Endodermal cell (in vitro differentiated cells): ENCODE measurements around the gene MUC20. TPM values are rescaled to one million over a fixed set of nuclear protein-coding genes. Genes with fewer than 3 reads are reported as not detected.
"Not testable (repeated sequence)": the region's sequence is repeated elsewhere in the genome, so short reads cannot be mapped to it uniquely, and the experiment has no call there.

Experiments
- DNase-seq: peaks from one replicate; pipeline ENCODE4 v3.0.0-alpha.2; 2017
- H3K27ac ChIP-seq: 2 replicates; pipeline ENCODE4 v1.5.1; 2013; ENCODE audit warnings: mild to moderate bottlenecking, low read depth, low read length, moderate library complexity
- H3K27me3 ChIP-seq: 2 replicates; pipeline ENCODE4 v1.6.1; 2013; ENCODE audit warnings: mild to moderate bottlenecking, low read length, moderate library complexity; ENCODE audit not compliant: insufficient read depth, control insufficient read depth, poor library complexity, severe bottlenecking
- H3K36me3 ChIP-seq: 2 replicates; pipeline ENCODE4 v1.7.0; 2013; ENCODE audit warnings: mild to moderate bottlenecking, low read length, moderate library complexity; ENCODE audit not compliant: control insufficient read depth, insufficient read depth
- H3K4me1 ChIP-seq: one replicate; pipeline ENCODE4 v1.7.0; 2013; ENCODE audit warnings: low read length; ENCODE audit not compliant: control insufficient read depth, insufficient read depth
- H3K4me3 ChIP-seq: 2 replicates; pipeline ENCODE4 v1.5.1; 2013; ENCODE audit warnings: mild to moderate bottlenecking, low read length, moderate library complexity
- H3K9ac ChIP-seq: 2 replicates; pipeline ENCODE4 v1.6.1; 2013; ENCODE audit warnings: mild to moderate bottlenecking, low read length, moderate library complexity; ENCODE audit not compliant: poor library complexity, severe bottlenecking; ENCODE audit errors: extremely low read depth
- H3K9me3 ChIP-seq: 2 replicates; pipeline ENCODE4 v1.6.1; 2013; ENCODE audit warnings: mild to moderate bottlenecking, low read length, moderate library complexity; ENCODE audit not compliant: control insufficient read depth
- H3K27ac Mint-ChIP-seq: 2 replicates; pipeline ENCODE4 v1.8.0; 2020; ENCODE audit warnings: mixed read lengths
- H3K27me3 Mint-ChIP-seq: 2 replicates; pipeline ENCODE4 v1.8.0; 2021; ENCODE audit warnings: mild to moderate bottlenecking, mixed read lengths; ENCODE audit not compliant: insufficient read depth
- H3K36me3 Mint-ChIP-seq: 2 replicates; pipeline ENCODE4 v1.8.0; 2020; ENCODE audit warnings: low read depth, mixed read lengths
- H3K4me1 Mint-ChIP-seq: 2 replicates; pipeline ENCODE4 v1.8.0; 2020; ENCODE audit warnings: mixed read lengths
- H3K4me3 Mint-ChIP-seq: 2 replicates; pipeline ENCODE4 v1.8.0; 2020; ENCODE audit warnings: mild to moderate bottlenecking, moderate library complexity, mixed read lengths
- H3K9me3 Mint-ChIP-seq: 2 replicates; pipeline ENCODE4 v1.8.0; 2020; ENCODE audit warnings: mild to moderate bottlenecking, mixed read lengths
- WGBS, 2 experiments: methylation state at CpG; one replicate each; pipeline versions ENCODE4 v1.1.5 to v1.1.7; 2013; ENCODE audit warnings: missing lambda C conversion rate in 2 of 2, mixed read lengths in 1 of 2; ENCODE audit not compliant: insufficient coverage in 1 of 2, insufficient read length in 1 of 2; 5-methylcytosine and 5-hydroxymethylcytosine counted together
- long read RNA-seq, 4 experiments: library from polyadenylated mRNA in 2 of 4; library from RNA in 1 of 4; library from capped mRNA in 1 of 4; stranded (forward) in 3 of 4; unstranded in 1 of 4; transcript quantifications; one replicate each; pipeline ENCODE4 v2.0.0, GENCODE V29; 2020 to 2021; ENCODE audit warnings: inconsistent platforms in 1 of 4
- polyA plus RNA-seq, 2 experiments: library from polyadenylated mRNA; stranded (reverse); fragments of 50-300 nt; gene quantifications; one replicate each; pipeline ENCODE4 v1.2.3, GENCODE V29; 2013
- total RNA-seq, 2 donors: library from RNA; stranded (reverse); fragmentation: NEBNext Ultra II Directional in 1 of 2; extraction: Animal tissue kit (Norgen Biotek cat#: 25700) in 1 of 2; gene quantifications; 2 replicates in 1 of 2; 3 replicates in 1 of 2; pipeline ENCODE4 v1.2.1, GENCODE V29; 2021

The MUC20 gene
- 1 to 10 TPM in 1 of 2 donors, under 1 TPM in 1; 0.89 to 1.3 TPM for total RNA-seq
- polyA plus RNA-seq (2013, experiment 1 of 2): 0.89 TPM
- 1.7 TPM for polyA plus RNA-seq (2013, experiment 2 of 2)
- long read RNA-seq, experiment 1: 0 reads
- long read RNA-seq, experiment 2: 0 reads
- long read RNA-seq, experiment 3: 0 reads
- long read RNA-seq, experiment 4: 0 reads

DNA sequence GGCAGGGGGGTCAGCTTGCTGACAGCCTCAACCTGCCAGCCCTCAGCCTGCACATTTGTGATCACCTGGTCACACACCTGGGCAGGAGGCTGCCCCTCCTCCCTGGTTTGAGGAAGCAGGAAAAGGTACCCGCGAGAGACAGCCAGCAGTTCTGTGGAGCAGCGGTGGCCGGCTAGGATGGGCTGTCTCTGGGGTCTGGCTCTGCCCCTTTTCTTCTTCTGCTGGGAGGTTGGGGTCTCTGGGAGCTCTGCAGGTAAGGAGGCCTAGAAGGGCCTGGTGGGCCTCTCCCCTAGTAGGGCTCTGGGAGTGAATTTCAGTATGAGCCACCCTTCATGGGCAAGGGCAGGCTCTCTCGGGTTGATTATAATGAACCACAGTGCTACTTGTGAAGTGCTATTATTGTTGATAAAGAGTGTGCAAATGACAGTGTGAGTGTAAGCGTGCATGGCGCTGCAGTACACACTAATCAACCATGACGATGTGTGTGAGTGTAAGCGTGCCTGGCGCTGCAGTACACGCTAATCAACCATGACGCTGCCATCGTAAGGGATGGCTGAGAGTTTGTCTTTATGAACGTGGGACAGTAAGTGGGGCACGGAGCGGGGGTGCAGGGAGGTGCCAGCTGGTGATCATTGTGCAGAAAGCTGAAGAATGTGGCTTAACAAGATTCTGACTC, at the start of gene MUC20:
TSS of gene MUC20 (plus strand) at position 148 of the 676 bp plus-strand sequence. CDS start at position 178, 30 bp downstream.
- H3K4me1 ChIP-seq: peaks cover 23% of the 10 kb centered on the region
- 66 to 78% methylated on average over 3 to 13 of the region's 16 CpGs for WGBS, 2 experiments
- not testable (repeated sequence) for H3K27me3 Mint-ChIP-seq, H3K9me3 Mint-ChIP-seq, H3K27ac ChIP-seq, H3K4me3 ChIP-seq, H3K36me3 Mint-ChIP-seq, H3K36me3 ChIP-seq, H3K4me3 Mint-ChIP-seq, H3K27me3 ChIP-seq, H3K9me3 ChIP-seq, H3K27ac Mint-ChIP-seq, H3K9ac ChIP-seq
- peaks cover 39% of the 10 kb centered on the region for H3K4me1 Mint-ChIP-seq
- DNase-seq: peak; percentile 54

GRCh38 chr3:195671283-195671682, 49.5 kb upstream of the MUC20 start:
- WGBS, 2 experiments: 95 to 100% methylated on average over 6 to 15 of the region's 17 CpGs
- not testable (repeated sequence) for H3K9me3 Mint-ChIP-seq, H3K4me1 ChIP-seq, H3K9me3 ChIP-seq, H3K9ac ChIP-seq, H3K27me3 ChIP-seq, H3K27ac Mint-ChIP-seq, H3K27ac ChIP-seq, H3K4me3 ChIP-seq, DNase-seq, H3K27me3 Mint-ChIP-seq, H3K4me1 Mint-ChIP-seq, H3K4me3 Mint-ChIP-seq
- peaks cover 39% of the 10 kb centered on the region for H3K36me3 Mint-ChIP-seq
- peaks cover 41% of the 10 kb centered on the region for H3K36me3 ChIP-seq

GRCh38 chr3:195673711-195674110, 47.1 kb upstream of the MUC20 start:
- H3K4me3 ChIP-seq, DNase-seq, H3K27ac Mint-ChIP-seq, H3K9ac ChIP-seq, H3K9me3 ChIP-seq, H3K4me1 Mint-ChIP-seq, H3K4me1 ChIP-seq, H3K27ac ChIP-seq, H3K27me3 Mint-ChIP-seq, H3K27me3 ChIP-seq, H3K4me3 Mint-ChIP-seq, H3K9me3 Mint-ChIP-seq: not testable (repeated sequence)
- peaks cover 50% of the 10 kb centered on the region for H3K36me3 ChIP-seq
- WGBS, 2 experiments: 91% methylated on average over 9 of the region's 9 CpGs; no CpG with 5 or more reads in 1 of the 2 experiments
- peaks cover 54% of the 10 kb centered on the region for H3K36me3 Mint-ChIP-seq

- peaks cover 13% of the 10 kb centered on the region for H3K9me3 ChIP-seq
- not testable (repeated sequence) for H3K4me3 Mint-ChIP-seq, H3K27ac ChIP-seq, H3K4me3 ChIP-seq, H3K27me3 ChIP-seq, H3K4me1 Mint-ChIP-seq, DNase-seq, H3K4me1 ChIP-seq, H3K9ac ChIP-seq, H3K27ac Mint-ChIP-seq, H3K27me3 Mint-ChIP-seq
- WGBS, 2 experiments: 82 to 90% methylated on average over 9 to 15 of the region's 15 CpGs
- peaks cover 60% of the 10 kb centered on the region for H3K36me3 Mint-ChIP-seq
- H3K36me3 ChIP-seq: peaks cover 53% of the 10 kb centered on the region
- peaks cover 10% of the 10 kb centered on the region for H3K9me3 Mint-ChIP-seq
These were observed 42.3 kb upstream of the MUC20 start for GRCh38 chr3:195678391-195679015.

- not testable (repeated sequence) for H3K27ac Mint-ChIP-seq, H3K4me1 ChIP-seq, H3K4me3 Mint-ChIP-seq, H3K27ac ChIP-seq, H3K4me1 Mint-ChIP-seq, H3K27me3 ChIP-seq, H3K27me3 Mint-ChIP-seq, H3K9ac ChIP-seq, H3K4me3 ChIP-seq, DNase-seq
- H3K9me3 Mint-ChIP-seq: peaks cover 10% of the 10 kb centered on the region
- 95 to 96% methylated on average over 4 to 6 of the region's 10 CpGs for WGBS, 2 experiments
- peaks cover 65% of the 10 kb centered on the region for H3K36me3 Mint-ChIP-seq
- Histone ChIP-seq H3K36me3 (peaks cover 50% of the 10 kb centered on the region), H3K9me3 (peaks cover 14% of the 10 kb centered on the region)
These were observed 40.1 kb upstream of the MUC20 start for GRCh38 chr3:195680690-195681089.

DNA sequence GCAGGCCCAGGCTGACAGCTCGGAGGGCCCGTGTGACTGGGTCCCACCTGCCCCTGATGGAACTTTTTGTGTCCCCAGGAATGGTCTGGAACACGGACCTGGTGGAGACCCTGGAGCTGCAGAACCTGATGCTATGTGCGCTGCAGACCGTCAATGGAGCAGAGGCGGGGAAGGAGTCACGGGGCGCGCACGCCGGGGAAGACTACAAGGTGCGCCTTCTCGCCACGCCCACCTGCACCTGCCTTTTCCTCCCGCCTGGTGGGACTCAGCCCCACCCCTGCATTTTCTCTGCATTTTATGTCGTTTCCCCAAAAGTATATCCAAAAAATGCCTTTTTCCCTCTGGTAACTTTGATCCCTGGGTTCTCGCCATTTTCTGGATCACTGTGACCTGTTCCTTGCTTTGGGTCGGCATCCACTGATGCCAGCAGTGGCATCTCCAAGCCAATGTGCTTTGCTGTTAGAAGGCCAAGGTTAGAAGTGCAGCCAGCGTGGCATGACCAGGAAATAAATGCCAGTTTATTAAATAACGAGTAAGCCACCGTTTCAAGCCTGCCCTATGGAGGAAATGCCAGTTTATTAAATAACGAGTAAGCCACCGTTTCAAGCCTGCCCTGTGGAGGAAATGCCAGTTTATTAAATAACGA, 39.2 kb upstream of the MUC20 start:
- H3K27ac Mint-ChIP-seq, H3K27ac ChIP-seq, H3K4me1 ChIP-seq, H3K4me3 Mint-ChIP-seq, H3K9ac ChIP-seq, H3K27me3 Mint-ChIP-seq, DNase-seq, H3K27me3 ChIP-seq, H3K4me3 ChIP-seq, H3K4me1 Mint-ChIP-seq: not testable (repeated sequence)
- Histone ChIP-seq H3K9me3 (peaks cover 22% of the 10 kb centered on the region), H3K36me3 (peaks cover 53% of the 10 kb centered on the region)
- WGBS, 2 experiments: 93% methylated on average over 3 of the region's 24 CpGs; no CpG with 5 or more reads in 1 of the 2 experiments
- Mint-ChIP-seq H3K9me3 (peaks cover 14% of the 10 kb centered on the region), H3K36me3 (peaks cover 72% of the 10 kb centered on the region)
